ENCODE results near the gene ZSCAN21. TPM values are rescaled to one million over a fixed set of nuclear protein-coding genes. Genes with fewer than 3 reads are reported as not detected.

Gene ZSCAN21
- total and polyA plus RNA-seq, 2 experiments from 2014 or later, result 3.4 to 8.2 TPM

- Histone ChIP-seq H4K20me1 (ENCODE audit: insufficient read depth) (no peaks in the 10 kb centered on the region), H3K27me3 (replicated peaks; ENCODE audit: insufficient read depth) (no peaks in the 10 kb centered on the region), H3F3A (ENCODE audit: insufficient read depth) (peaks cover 15% of the 10 kb centered on the region; the same call in 1 of the 2 replicates), H3K79me2 (ENCODE audit: insufficient read depth) (peaks cover 76% of the 10 kb centered on the region), H3K9ac (no peak overlapping the region), H3K27ac (no peak overlapping the region), H2AFZ (no peak overlapping the region), H3K4me2 (ENCODE audit: unreplicated experiment) (no peak overlapping the region), H3K36me3 (ENCODE audit: low read depth) (peaks cover 39% of the 10 kb centered on the region), H3K9me2 (ENCODE audit: insufficient read depth) (no peaks in the 10 kb centered on the region), H3K4me1 (ENCODE audit: insufficient read depth) (peaks cover 9% of the 10 kb centered on the region), H3K9me3 (ENCODE audit: low read depth) (no peaks in the 10 kb centered on the region), H3K4me3 (no peak overlapping the region)
- TF ChIP-seq EZH2 (IDR thresholded peaks at IDR 0.05; ENCODE audit: insufficient read depth, poor library complexity, severe bottlenecking) (no peak), EZH2phosphoT487 (IDR thresholded peaks at IDR 0.05; ENCODE audit: insufficient read depth, low read depth) (no peak)
- WGBS, 2 experiments (ENCODE audit: low coverage in 1 of 2, low lambda C conversion rate in 2 of 2, missing lambda C conversion rate in 2 of 2), result 93 to 98% methylated on average over 12 of the region's 12 CpGs
- no peak for DNase-seq
- in situ Hi-C loops (cut with MboI), result no loop called here
Measured at GRCh38 chr7:100023526-100023925, 26.0 kb upstream of the ZSCAN21 start.

- 89 to 92% methylated on average over 12 of the region's 12 CpGs for WGBS, 2 experiments (ENCODE audit: low coverage in 1 of 2, low lambda C conversion rate in 2 of 2, missing lambda C conversion rate in 2 of 2)
- Histone ChIP-seq H3K79me2 (ENCODE audit: insufficient read depth) (peaks cover 70% of the 10 kb centered on the region), H3K9ac (no peak overlapping the region), H2AFZ (no peak overlapping the region), H3K4me3 (no peak overlapping the region), H3K36me3 (ENCODE audit: low read depth) (peaks cover 41% of the 10 kb centered on the region), H3F3A (ENCODE audit: insufficient read depth) (peaks cover 15% of the 10 kb centered on the region; the same call in 1 of the 2 replicates), H3K4me2 (ENCODE audit: unreplicated experiment) (no peak overlapping the region), H3K4me1 (ENCODE audit: insufficient read depth) (peaks cover 9% of the 10 kb centered on the region), H3K27me3 (replicated peaks; ENCODE audit: insufficient read depth) (no peaks in the 10 kb centered on the region), H3K27ac (no peak overlapping the region), H4K20me1 (ENCODE audit: insufficient read depth) (no peaks in the 10 kb centered on the region), H3K9me2 (ENCODE audit: insufficient read depth) (no peaks in the 10 kb centered on the region), H3K9me3 (ENCODE audit: low read depth) (no peaks in the 10 kb centered on the region)
- in situ Hi-C loops (cut with MboI), result no loop called here
- DNase-seq, result no peak
- TF ChIP-seq EZH2 (IDR thresholded peaks at IDR 0.05; ENCODE audit: insufficient read depth, poor library complexity, severe bottlenecking) (no peak), EZH2phosphoT487 (IDR thresholded peaks at IDR 0.05; ENCODE audit: insufficient read depth, low read depth) (no peak)
Measured at GRCh38 chr7:100024020-100024619, 25.5 kb upstream of the ZSCAN21 start.

GRCh38 chr7:100027197-100027596 lies 22.4 kb upstream of the ZSCAN21 start:
- Histone ChIP-seq H4K20me1 (ENCODE audit: insufficient read depth) (no peaks in the 10 kb centered on the region), H3K36me3 (ENCODE audit: low read depth) (peaks cover 61% of the 10 kb centered on the region), H3K9me3 (ENCODE audit: low read depth) (no peaks in the 10 kb centered on the region), H2AFZ (no peak overlapping the region), H3K27me3 (replicated peaks; ENCODE audit: insufficient read depth) (no peaks in the 10 kb centered on the region), H3K79me2 (ENCODE audit: insufficient read depth) (peaks cover 40% of the 10 kb centered on the region), H3K9me2 (ENCODE audit: insufficient read depth) (no peaks in the 10 kb centered on the region), H3K9ac (no peak overlapping the region), H3K4me1 (ENCODE audit: insufficient read depth) (no peaks in the 10 kb centered on the region), H3K4me3 (no peak overlapping the region), H3K27ac (no peak overlapping the region), H3K4me2 (ENCODE audit: unreplicated experiment) (no peak overlapping the region), H3F3A (ENCODE audit: insufficient read depth) (0 out of 2 replicates have a peak, but pooled peaks cover 8% of the 10 kb centered on the region)
- WGBS, 2 experiments (ENCODE audit: low coverage in 1 of 2, low lambda C conversion rate in 2 of 2, missing lambda C conversion rate in 2 of 2), result 94 to 95% methylated on average over 11 of the region's 11 CpGs
- DNase-seq, result no peak
- in situ Hi-C loops (cut with MboI), result no loop called here
- TF ChIP-seq EZH2 (IDR thresholded peaks at IDR 0.05; ENCODE audit: insufficient read depth, poor library complexity, severe bottlenecking) (no peak), EZH2phosphoT487 (IDR thresholded peaks at IDR 0.05; ENCODE audit: insufficient read depth, low read depth) (no peak)

GRCh38 chr7:100029596-100029995 lies 20.0 kb upstream of the ZSCAN21 start:
- Histone ChIP-seq H3K9me3 (ENCODE audit: low read depth) (no peaks in the 10 kb centered on the region), H3K79me2 (ENCODE audit: insufficient read depth) (peaks cover 16% of the 10 kb centered on the region), H3K9ac (no peak overlapping the region), H3K4me1 (ENCODE audit: insufficient read depth) (no peaks in the 10 kb centered on the region), H3K9me2 (ENCODE audit: insufficient read depth) (no peaks in the 10 kb centered on the region), H4K20me1 (ENCODE audit: insufficient read depth) (no peaks in the 10 kb centered on the region; the same call in 1 of the 2 replicates), H3K4me3 (no peak overlapping the region), H3F3A (ENCODE audit: insufficient read depth) (peaks cover 17% of the 10 kb centered on the region), H3K27me3 (replicated peaks; ENCODE audit: insufficient read depth) (no peaks in the 10 kb centered on the region), H3K27ac (no peak overlapping the region), H2AFZ (no peak overlapping the region), H3K36me3 (ENCODE audit: low read depth) (peaks cover 70% of the 10 kb centered on the region), H3K4me2 (ENCODE audit: unreplicated experiment) (no peak overlapping the region)
- 81 to 87% methylated on average over 5 of the region's 5 CpGs for WGBS, 2 experiments (ENCODE audit: low coverage in 1 of 2, low lambda C conversion rate in 2 of 2, missing lambda C conversion rate in 2 of 2)
- in situ Hi-C loops (cut with MboI), result no loop called here
- no peak for DNase-seq
- no peak for TF ChIP-seq EZH2phosphoT487 (IDR thresholded peaks at IDR 0.05; ENCODE audit: insufficient read depth, low read depth)
- no peak for TF ChIP-seq EZH2 (IDR thresholded peaks at IDR 0.05; ENCODE audit: insufficient read depth, poor library complexity, severe bottlenecking)

Data from GM23248 (cell line).